Vagina (tissue), 2 donors: Measurements from ENCODE around the gene SET.

Experiments used
- POLR2A ChIP-seq, 2 donors: fragments of 450-650 bp; IDR thresholded peaks; one replicate each; pipeline ENCODE4 v1.6.1; 2017; ENCODE audit warnings: antibody characterized with exemption in 2 of 2, mild to moderate bottlenecking in 2 of 2, moderate library complexity in 2 of 2
- POLR2AphosphoS5 ChIP-seq, 2 donors: sonication (generic); formaldehyde crosslinking; IDR thresholded peaks; one replicate each; pipeline ENCODE4 v1.9.0; 2017; ENCODE audit warnings: antibody characterized with exemption in 2 of 2, mild to moderate bottlenecking in 2 of 2, low read depth in 1 of 2; ENCODE audit not compliant: insufficient read depth in 1 of 2
- TF ChIP-seq, protein P1 (sequence below), 3 experiments: fragments of 450-650 bp in 2 of 3; fragments of 200-600 bp in 1 of 3; sonication (generic) in 1 of 3; IDR thresholded peaks; one replicate each; pipeline ENCODE4 v1.5.1; 2017 to 2019; ENCODE audit warnings: antibody characterized with exemption in 3 of 3, mild to moderate bottlenecking in 2 of 3, moderate library complexity in 2 of 3

DNA sequence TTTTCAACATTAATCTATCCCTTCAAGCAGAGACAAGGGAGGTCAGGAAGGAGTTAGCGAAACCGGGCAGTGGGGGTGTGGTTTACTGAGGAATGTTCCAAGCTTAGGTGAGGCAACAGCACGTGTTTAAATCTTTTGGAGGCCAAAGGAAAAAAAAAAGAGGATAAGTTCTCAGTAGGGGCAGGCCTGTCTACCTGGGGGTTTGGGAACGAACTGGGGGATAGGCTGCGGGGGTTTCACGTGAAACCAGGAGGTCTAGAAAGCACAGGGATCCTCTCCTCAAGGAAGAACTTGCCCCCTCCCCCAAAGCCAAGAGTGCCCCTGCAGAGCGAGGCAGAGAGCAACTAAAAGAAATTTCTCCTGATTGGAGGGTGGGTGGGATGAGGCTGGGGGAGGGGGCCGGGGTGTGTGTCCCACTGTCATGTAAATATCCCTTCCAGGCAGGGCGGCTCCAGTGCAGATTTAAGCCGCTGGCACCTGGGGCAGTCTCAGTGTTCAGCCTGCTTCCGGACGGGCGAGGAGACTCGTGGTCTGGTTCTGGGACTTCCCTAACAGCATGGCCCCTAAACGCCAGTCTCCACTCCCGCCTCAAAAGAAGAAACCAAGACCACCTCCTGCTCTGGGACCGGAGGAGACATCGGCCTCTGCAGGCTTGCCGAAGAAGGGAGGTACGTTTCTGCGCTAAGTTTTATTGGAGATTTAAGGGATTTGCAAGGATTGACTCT lies 5.5 kb upstream of the SET start:
- TF ChIP-seq POLR2A (IDR thresholded peaks at IDR 0.05) (no peak), POLR2AphosphoS5 (IDR thresholded peaks at IDR 0.05; ENCODE audit: insufficient read depth in 1 of 2, low read depth in 1 of 2) (peak in 1 of 2 donors; percentile 58)
- TF ChIP-seq, protein P1, sequence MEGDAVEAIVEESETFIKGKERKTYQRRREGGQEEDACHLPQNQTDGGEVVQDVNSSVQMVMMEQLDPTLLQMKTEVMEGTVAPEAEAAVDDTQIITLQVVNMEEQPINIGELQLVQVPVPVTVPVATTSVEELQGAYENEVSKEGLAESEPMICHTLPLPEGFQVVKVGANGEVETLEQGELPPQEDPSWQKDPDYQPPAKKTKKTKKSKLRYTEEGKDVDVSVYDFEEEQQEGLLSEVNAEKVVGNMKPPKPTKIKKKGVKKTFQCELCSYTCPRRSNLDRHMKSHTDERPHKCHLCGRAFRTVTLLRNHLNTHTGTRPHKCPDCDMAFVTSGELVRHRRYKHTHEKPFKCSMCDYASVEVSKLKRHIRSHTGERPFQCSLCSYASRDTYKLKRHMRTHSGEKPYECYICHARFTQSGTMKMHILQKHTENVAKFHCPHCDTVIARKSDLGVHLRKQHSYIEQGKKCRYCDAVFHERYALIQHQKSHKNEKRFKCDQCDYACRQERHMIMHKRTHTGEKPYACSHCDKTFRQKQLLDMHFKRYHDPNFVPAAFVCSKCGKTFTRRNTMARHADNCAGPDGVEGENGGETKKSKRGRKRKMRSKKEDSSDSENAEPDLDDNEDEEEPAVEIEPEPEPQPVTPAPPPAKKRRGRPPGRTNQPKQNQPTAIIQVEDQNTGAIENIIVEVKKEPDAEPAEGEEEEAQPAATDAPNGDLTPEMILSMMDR (IDR thresholded peaks at IDR 0.05), result no peak
